Fibroblast of lung (primary cell): ENCODE measurements around the gene RPS15. TPM values are rescaled to one million over a fixed set of nuclear protein-coding genes. Genes with fewer than 3 reads are reported as not detected.
A peak's percentile ranks its signal among the peaks of the same experiment; 100 is the strongest.

Experiments
- DNase-seq, 2 donors: peaks; one replicate each; pipeline versions ENCODE4 v3.0.0 to v3.0.0-alpha.2; 2010; ENCODE audit warnings: low read depth in 2 of 2
- H2AFZ ChIP-seq: 2 replicates; pipeline ENCODE4 v1.5.1; 2012; ENCODE audit warnings: low read length, control low read depth, inconsistent platforms
- H3K27ac ChIP-seq: 2 replicates; pipeline ENCODE4 v1.5.1; 2011; ENCODE audit warnings: low read length, control low read depth; ENCODE audit not compliant: insufficient read depth
- H3K27me3 ChIP-seq: 2 replicates; pipeline ENCODE4 v1.5.1; 2011; ENCODE audit warnings: mild to moderate bottlenecking, low read length; ENCODE audit not compliant: control insufficient read depth, insufficient read depth
- H3K36me3 ChIP-seq: 2 replicates; pipeline ENCODE4 v1.5.1; 2011; ENCODE audit warnings: low read length; ENCODE audit not compliant: control insufficient read depth, insufficient read depth
- H3K4me1 ChIP-seq: 2 replicates; pipeline ENCODE4 v1.5.1; 2011; ENCODE audit warnings: low read length; ENCODE audit not compliant: control insufficient read depth, insufficient read depth; ENCODE audit errors: extremely low read depth
- H3K4me2 ChIP-seq: 2 replicates; pipeline ENCODE4 v1.5.1; 2011; ENCODE audit warnings: low read length, control low read depth; ENCODE audit not compliant: insufficient read depth; ENCODE audit errors: extremely low read depth
- H3K4me3 ChIP-seq, 4 experiments: fragments of 200-600 bp in 1 of 4; sonication (generic) in 1 of 4; replicated peaks in 1 of 4; 2 replicates each; pipeline ENCODE4 v1.5.1; 2011 to 2016; ENCODE audit warnings: low read length in 4 of 4, low read depth in 3 of 4, mild to moderate bottlenecking in 3 of 4, control low read depth in 2 of 4, inconsistent platforms in 1 of 4, mixed read lengths in 1 of 4; ENCODE audit not compliant: insufficient read depth in 1 of 4; ENCODE audit errors: control extremely low read depth in 1 of 4
- H3K79me2 ChIP-seq: 2 replicates; pipeline ENCODE4 v1.5.1; 2012; ENCODE audit warnings: mild to moderate bottlenecking, low read length, inconsistent platforms; ENCODE audit not compliant: control insufficient read depth, insufficient read depth
- H3K9ac ChIP-seq: 2 replicates; pipeline ENCODE4 v1.5.1; 2011; ENCODE audit warnings: mild to moderate bottlenecking, low read length, control low read depth; ENCODE audit not compliant: insufficient read depth
- H3K9me3 ChIP-seq: 2 replicates; pipeline ENCODE4 v1.5.1; 2012; ENCODE audit warnings: low read depth, low read length; ENCODE audit not compliant: control insufficient read depth, insufficient read depth
- H4K20me1 ChIP-seq: 2 replicates; pipeline ENCODE4 v1.5.1; 2011; ENCODE audit warnings: low read length; ENCODE audit not compliant: control insufficient read depth, insufficient read depth; ENCODE audit errors: extremely low read depth
- EZH2 ChIP-seq: IDR thresholded peaks from 2 replicates; pipeline ENCODE4 v1.5.1; 2012; ENCODE audit warnings: low read length, control low read depth, mild to moderate bottlenecking; ENCODE audit errors: missing control alignments
- polyA plus RNA-seq, 2 donors: library from polyadenylated mRNA; depleted of rRNA in 1 of 2; stranded (reverse) in 1 of 2; unstranded in 1 of 2; fragments of >200 nt; gene quantifications; 2 replicates each; pipeline ENCODE4 v1.2.1, GENCODE V29; 2011 to 2012; ENCODE audit warnings: missing spikeins in 1 of 2
- total RNA-seq: library from RNA; depleted of rRNA; stranded (reverse); fragments of >200 nt; gene quantifications from 2 replicates; pipeline ENCODE4 v1.2.1, GENCODE V29; 2014
- TF ChIP-seq, protein P1 (sequence below), 2 donors: IDR thresholded peaks in 1 of 2; conservative IDR thresholded peaks in 1 of 2; 1 replicate in 1 of 2; 2 replicates in 1 of 2; pipeline ENCODE4 v1.5.1; 2011 to 2012; ENCODE audit warnings: low read length in 2 of 2, control low read depth in 1 of 2, inconsistent platforms in 1 of 2, low read depth in 1 of 2, mild to moderate bottlenecking in 1 of 2

The RPS15 gene
- total and polyA plus RNA-seq, 2 donors (not counting 1 experiment from before 2014, with no cell fraction given), result 369 to 878 TPM

DNA sequence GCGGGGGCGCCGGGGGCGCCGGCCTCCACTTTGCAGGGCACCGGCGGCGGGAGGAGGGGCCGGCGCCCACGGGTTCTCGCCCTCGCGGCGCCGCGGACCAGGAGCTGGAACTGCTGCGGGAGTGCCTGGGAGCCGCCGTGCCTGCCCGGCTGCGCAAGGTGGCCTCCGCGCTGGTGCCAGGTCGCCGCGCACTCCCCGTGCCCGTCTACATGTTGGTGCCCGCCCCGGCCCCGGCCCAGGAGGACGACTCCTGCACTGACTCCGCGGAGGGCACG, 29.0 kb downstream of the RPS15 start:
- Histone ChIP-seq H3K79me2 (no peaks in the 10 kb centered on the region), H3K9ac (no peak overlapping the region), H2AFZ (no peak overlapping the region), H3K9me3 (no peaks in the 10 kb centered on the region), H3K27ac (no peak overlapping the region), H3K36me3 (no peaks in the 10 kb centered on the region), H4K20me1 (no peaks in the 10 kb centered on the region), H3K4me3 (no peak overlapping the region), H3K27me3 (peaks cover 43% of the 10 kb centered on the region), H3K4me1 (peaks cover 3% of the 10 kb centered on the region), H3K4me2 (no peak overlapping the region)
- DNase-seq, result no peak
- TF ChIP-seq, protein P1, sequence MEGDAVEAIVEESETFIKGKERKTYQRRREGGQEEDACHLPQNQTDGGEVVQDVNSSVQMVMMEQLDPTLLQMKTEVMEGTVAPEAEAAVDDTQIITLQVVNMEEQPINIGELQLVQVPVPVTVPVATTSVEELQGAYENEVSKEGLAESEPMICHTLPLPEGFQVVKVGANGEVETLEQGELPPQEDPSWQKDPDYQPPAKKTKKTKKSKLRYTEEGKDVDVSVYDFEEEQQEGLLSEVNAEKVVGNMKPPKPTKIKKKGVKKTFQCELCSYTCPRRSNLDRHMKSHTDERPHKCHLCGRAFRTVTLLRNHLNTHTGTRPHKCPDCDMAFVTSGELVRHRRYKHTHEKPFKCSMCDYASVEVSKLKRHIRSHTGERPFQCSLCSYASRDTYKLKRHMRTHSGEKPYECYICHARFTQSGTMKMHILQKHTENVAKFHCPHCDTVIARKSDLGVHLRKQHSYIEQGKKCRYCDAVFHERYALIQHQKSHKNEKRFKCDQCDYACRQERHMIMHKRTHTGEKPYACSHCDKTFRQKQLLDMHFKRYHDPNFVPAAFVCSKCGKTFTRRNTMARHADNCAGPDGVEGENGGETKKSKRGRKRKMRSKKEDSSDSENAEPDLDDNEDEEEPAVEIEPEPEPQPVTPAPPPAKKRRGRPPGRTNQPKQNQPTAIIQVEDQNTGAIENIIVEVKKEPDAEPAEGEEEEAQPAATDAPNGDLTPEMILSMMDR (conservative IDR thresholded peaks at IDR 0.05 in 1 of 2, IDR thresholded peaks at IDR 0.05 in 1 of 2; ENCODE audit: low read depth in 1 of 2, low read length in 2 of 2), result no peak
- no peak for TF ChIP-seq EZH2

GRCh38 chr19:1467490-1468273, 29.5 kb downstream of the RPS15 start:
- Histone ChIP-seq H3K4me2 (no peak overlapping the region), H3K9me3 (no peaks in the 10 kb centered on the region), H3K27me3 (peaks cover 47% of the 10 kb centered on the region), H2AFZ (no peak overlapping the region), H3K36me3 (no peaks in the 10 kb centered on the region), H3K79me2 (no peaks in the 10 kb centered on the region), H4K20me1 (no peaks in the 10 kb centered on the region), H3K27ac (no peak overlapping the region), H3K9ac (no peak overlapping the region), H3K4me3 (no peak overlapping the region), H3K4me1 (peaks cover 3% of the 10 kb centered on the region)
- TF ChIP-seq, protein P1 (conservative IDR thresholded peaks at IDR 0.05 in 1 of 2, IDR thresholded peaks at IDR 0.05 in 1 of 2; ENCODE audit: low read depth in 1 of 2, low read length in 2 of 2), result no peak
- no peak for TF ChIP-seq EZH2
- DNase-seq, result no peak

GRCh38 chr19:1468274-1468820, 30.2 kb downstream of the RPS15 start:
- no peaks in the 10 kb centered on the region for H3K36me3 ChIP-seq
- H3K79me2 ChIP-seq, result no peaks in the 10 kb centered on the region
- H2AFZ ChIP-seq, result no peak overlapping the region
- TF ChIP-seq EZH2, result peak; percentile 94
- TF ChIP-seq, protein P1 (conservative IDR thresholded peaks at IDR 0.05 in 1 of 2, IDR thresholded peaks at IDR 0.05 in 1 of 2; ENCODE audit: low read depth in 1 of 2, low read length in 2 of 2), result no peak
- H3K9ac ChIP-seq, result no peak overlapping the region
- DNase-seq, result no peak
- peaks cover 3% of the 10 kb centered on the region for H3K4me1 ChIP-seq
- H3K9me3 ChIP-seq, result no peaks in the 10 kb centered on the region
- no peak overlapping the region for H3K27ac ChIP-seq
- H3K4me2 ChIP-seq, result no peak overlapping the region
- H3K27me3 ChIP-seq, result peaks cover 50% of the 10 kb centered on the region
- H4K20me1 ChIP-seq, result no peaks in the 10 kb centered on the region
- peak overlapping the region in 1 of 4 experiments; percentile 32 for H3K4me3 ChIP-seq
